NOMO-1 treated with dmso at 0.1 percent for 144 hours (cell line): ENCODE data around the gene PDRG1.
A peak's percentile ranks its signal among the peaks of the same experiment; 100 is the strongest.

Experiments
- DNase-seq: peaks from one replicate; lab custom pipeline; 2025; ENCODE audit not compliant: unreplicated experiment; lab: John Stamatoyannopoulos, UW

The PDRG1 gene

GRCh38 chr20:31909253-31910070 is 42.4 kb downstream of the PDRG1 start:
- DNase-seq = no peak

DNA sequence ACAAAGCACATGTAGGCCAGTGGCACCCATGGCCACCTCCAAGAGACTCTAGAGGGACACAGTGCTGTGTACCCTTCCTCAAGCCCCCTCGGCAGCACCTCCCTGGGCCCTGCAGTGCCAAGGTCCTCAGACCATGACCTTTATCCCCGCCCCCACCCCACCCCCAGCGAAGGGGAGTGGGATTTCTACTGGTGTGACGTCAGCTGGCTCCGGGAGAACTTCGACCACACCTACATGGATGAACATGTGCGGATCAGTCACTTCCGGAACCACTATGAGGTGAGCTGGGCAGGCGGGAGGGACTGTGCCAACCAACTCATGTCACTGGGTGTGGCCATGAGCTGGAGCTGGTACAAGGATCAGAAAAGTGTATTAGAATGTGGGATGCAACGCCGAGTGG is 43.4 kb downstream of the PDRG1 start:
- DNase-seq = no peak

- no peak for DNase-seq
Observed at GRCh38 chr20:31908016-31908415, 43.8 kb downstream of the PDRG1 start.

DNA sequence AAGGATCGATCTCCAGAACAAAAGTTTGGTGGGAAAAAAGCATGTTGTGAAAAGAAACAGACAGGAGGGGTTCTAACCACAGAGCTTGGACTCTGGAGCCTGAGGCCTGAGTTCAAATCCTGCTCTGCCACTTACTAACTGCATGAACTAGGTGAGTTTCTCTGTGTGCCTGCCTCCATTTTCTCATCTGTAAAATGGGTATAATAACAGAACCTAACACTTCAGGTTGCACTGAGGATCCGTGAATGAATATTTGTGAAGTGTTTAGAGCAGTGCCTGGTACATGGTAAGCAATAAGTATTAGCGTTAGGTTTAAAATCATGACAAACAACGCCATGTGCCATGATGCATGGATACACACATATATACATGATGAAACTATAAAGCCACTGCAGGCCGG is 44.8 kb downstream of the PDRG1 start:
- no peak for DNase-seq

DNA sequence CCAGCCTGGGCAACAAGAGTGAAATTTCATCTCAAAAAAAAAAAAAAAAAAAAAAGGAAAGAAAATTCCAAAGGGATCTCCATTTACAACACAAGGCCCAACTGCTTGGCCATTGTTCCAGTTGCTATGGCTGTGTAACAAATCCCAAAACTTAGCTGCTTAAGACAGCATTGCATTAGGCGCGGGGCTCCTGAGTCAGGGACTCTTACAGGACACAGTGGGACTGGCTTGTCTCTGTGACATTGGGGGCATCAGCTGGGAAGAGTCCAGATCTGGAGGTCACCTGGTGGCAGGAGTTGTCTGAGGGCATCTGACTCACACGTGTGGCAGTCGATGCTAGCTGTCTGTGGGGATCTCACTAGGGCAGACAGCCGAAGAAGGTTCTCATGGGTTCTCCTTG is 45.8 kb downstream of the PDRG1 start:
- no peak for DNase-seq

GRCh38 chr20:31903627-31904386 is 48.0 kb downstream of the PDRG1 start:
- peak; percentile 24 for DNase-seq

DNA sequence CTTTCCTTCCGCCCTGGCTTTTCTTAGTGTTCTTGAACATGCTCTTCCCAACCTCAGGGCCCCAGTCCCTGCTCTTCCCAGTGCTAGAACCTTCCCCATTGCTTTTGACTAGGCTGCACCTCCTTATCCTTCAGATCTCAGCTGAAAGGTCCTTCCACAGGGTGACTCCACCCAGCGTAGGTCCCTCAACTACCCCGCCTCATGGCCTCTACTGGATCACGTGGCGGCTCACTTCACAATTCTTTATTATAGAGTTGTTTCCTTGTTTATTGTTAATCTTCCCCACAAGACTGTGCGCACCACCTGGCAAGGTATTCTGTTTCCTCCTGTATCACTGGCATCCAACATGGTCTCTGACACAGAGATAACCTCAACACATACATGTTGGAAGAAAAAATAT is 50.2 kb downstream of the PDRG1 start:
- no peak for DNase-seq

- DNase-seq = no peak
Observed at GRCh38 chr20:31897541-31897940, 54.3 kb downstream of the PDRG1 start.

DNA sequence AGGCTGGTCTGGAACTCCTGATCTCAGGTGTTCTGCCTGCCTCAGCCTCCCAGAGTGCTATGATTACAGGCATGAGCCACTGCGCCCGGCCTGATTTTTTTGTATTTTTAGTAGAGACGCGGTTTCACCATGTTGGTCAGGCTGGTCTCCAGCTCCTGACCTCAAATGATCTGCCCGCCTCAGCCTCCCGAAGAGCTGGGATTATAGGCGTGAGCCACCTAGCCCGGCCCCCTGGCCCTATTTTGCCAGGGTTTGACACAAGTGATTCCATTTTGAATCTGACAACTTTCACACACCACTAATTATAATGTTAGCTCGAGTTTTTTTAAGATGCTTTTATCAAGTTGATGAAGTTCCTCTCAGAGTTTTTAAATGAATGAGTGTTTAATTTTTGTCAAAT is 55.8 kb downstream of the PDRG1 start:
- DNase-seq = no peak

- peak; percentile 86 for DNase-seq
Observed at GRCh38 chr20:31894980-31895675, 56.7 kb downstream of the PDRG1 start.
